ENCODE results near the gene HACD3. TPM values are rescaled to one million over a fixed set of nuclear protein-coding genes. Genes with fewer than 3 reads are reported as not detected.

The HACD3 gene
- total and polyA plus RNA-seq, 2 of the 13 experiments (the other 11 are each of a cell fraction or from before 2014, with no cell fraction given) = 73.6 to 161 TPM

DNA sequence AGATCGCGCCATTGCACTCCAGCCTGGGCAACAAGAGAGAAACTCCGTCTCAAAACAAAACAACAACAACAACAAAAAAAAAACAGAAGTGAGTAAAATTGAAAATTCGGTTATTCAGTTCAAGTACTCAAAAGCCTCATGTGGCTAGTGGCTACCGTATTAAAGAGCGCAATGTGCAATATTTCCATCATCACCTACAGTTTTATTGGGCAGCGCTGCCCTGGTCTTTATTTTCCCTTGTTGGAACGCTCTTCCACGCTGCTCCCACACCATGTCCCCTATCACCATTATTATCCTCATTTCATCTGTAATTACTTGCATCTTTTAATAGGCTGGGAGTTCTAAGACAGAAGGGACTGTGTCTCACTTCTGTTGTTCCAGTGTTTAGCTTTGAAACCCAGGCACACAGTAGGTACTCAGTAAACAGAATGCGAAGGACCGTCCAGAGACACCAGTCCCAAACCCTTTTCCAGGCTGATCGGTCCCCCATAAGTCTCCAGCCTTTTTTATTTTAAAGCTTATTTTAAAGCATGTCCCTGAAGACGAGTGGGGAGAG, 423 bp upstream of the HACD3 start:
- H3K4me2 ChIP-seq (ENCODE audit: low read depth, low read length) = peak overlapping the region; percentile 90
- intact Hi-C loops (cut with micrococcal nuclease; ENCODE audit: unreplicated experiment) (no loop called here), in situ Hi-C loops (cut with HindIII; ENCODE audit: extremely low pct_ligation_motif_present, low pct_unique_long_range_greater_than_20kb) (no loop called here)
- CTCF ChIA-PET (ENCODE audit: low intra/inter-chr PET ratio, low total read pairs) = no interaction called here
- POLR2A ChIA-PET = interaction anchor here (1.2 to 2.3 kb wide), 6 partner anchors 8 to 225 kb away, joined by 3 to 21 read pairs (median 6); partner anchors contain the start of genes DPP8, INTS14 and RNU5B-1
- 57% methylated on average over 13 of the region's 13 CpGs for WGBS (ENCODE audit: low lambda C conversion rate)
- TSS peak; percentile 66 for BruUV-seq (replicated peaks)
- H3K4me3 ChIP-seq (replicated peaks in 1 of 3; ENCODE audit: insufficient read depth in 1 of 3, low read depth in 2 of 3, low read length in 3 of 3) = peak overlapping the region; percentile 61 to 84 (median 84)
- peak overlapping the region; percentile 99 for H2AFZ ChIP-seq (ENCODE audit: low read length)
- TF ChIP-seq MTA1 (CRISPR knock-in tag; IDR thresholded peaks at IDR 0.05; ENCODE audit: borderline replicate concordance) (no peak), MAX (IDR thresholded peaks at IDR 0.05) (no peak), HES4 (CRISPR knock-in tag; IDR thresholded peaks at IDR 0.05; ENCODE audit: borderline replicate concordance) (no peak), ASH2L (IDR thresholded peaks at IDR 0.05; ENCODE audit: insufficient read length, low read depth, low read length) (no peak), NPAS2 (CRISPR knock-in tag; IDR thresholded peaks at IDR 0.05; ENCODE audit: borderline replicate concordance) (no peak), ZKSCAN1 (IDR thresholded peaks at IDR 0.05; ENCODE audit: low read length) (peak; percentile 95), GATAD2A (CRISPR knock-in tag; IDR thresholded peaks at IDR 0.05) (0 out of 2 replicates have a peak, but pooled peaks have one; percentile 16), FOXO4 (CRISPR knock-in tag; conservative IDR thresholded peaks at IDR 0.05) (no peak), ZFP36 (IDR thresholded peaks at IDR 0.05; ENCODE audit: borderline replicate concordance, low read depth, low read length, partially characterized antibody) (no peak), SIN3B (IDR thresholded peaks at IDR 0.05; ENCODE audit: low read length) (no peak), PCBP1 (IDR thresholded peaks at IDR 0.05; ENCODE audit: borderline replicate concordance, low read depth, low read length) (no peak), NFRKB (IDR thresholded peaks at IDR 0.05) (no peak), AHR (CRISPR knock-in tag; IDR thresholded peaks at IDR 0.05) (no peak), GFI1 (CRISPR knock-in tag; IDR thresholded peaks at IDR 0.05; ENCODE audit: borderline replicate concordance) (no peak), ZNF335 (CRISPR knock-in tag; IDR thresholded peaks at IDR 0.05) (0 out of 2 replicates have a peak, but pooled peaks have one; percentile 12), HHEX (CRISPR knock-in tag; IDR thresholded peaks at IDR 0.05) (no peak), RNF2 (conservative IDR thresholded peaks at IDR 0.05; ENCODE audit: low read depth) (no peak), KMT2B (CRISPR knock-in tag; IDR thresholded peaks at IDR 0.05) (peak; percentile 2; the same call in 1 of the 2 replicates), GTF2F1 (IDR thresholded peaks at IDR 0.05; ENCODE audit: low read length) (no peak)
- TF ChIP-seq, protein P1, sequence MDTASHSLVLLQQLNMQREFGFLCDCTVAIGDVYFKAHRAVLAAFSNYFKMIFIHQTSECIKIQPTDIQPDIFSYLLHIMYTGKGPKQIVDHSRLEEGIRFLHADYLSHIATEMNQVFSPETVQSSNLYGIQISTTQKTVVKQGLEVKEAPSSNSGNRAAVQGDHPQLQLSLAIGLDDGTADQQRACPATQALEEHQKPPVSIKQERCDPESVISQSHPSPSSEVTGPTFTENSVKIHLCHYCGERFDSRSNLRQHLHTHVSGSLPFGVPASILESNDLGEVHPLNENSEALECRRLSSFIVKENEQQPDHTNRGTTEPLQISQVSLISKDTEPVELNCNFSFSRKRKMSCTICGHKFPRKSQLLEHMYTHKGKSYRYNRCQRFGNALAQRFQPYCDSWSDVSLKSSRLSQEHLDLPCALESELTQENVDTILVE (CRISPR knock-in tag; IDR thresholded peaks at IDR 0.05) = 0 out of 2 replicates have a peak, but pooled peaks have one; percentile 11
- TF ChIP-seq, protein P2, sequence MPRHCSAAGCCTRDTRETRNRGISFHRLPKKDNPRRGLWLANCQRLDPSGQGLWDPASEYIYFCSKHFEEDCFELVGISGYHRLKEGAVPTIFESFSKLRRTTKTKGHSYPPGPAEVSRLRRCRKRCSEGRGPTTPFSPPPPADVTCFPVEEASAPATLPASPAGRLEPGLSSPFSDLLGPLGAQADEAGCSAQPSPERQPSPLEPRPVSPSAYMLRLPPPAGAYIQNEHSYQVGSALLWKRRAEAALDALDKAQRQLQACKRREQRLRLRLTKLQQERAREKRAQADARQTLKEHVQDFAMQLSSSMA (CRISPR knock-in tag; IDR thresholded peaks at IDR 0.05) = no peak
- TF ChIP-seq, protein P3, sequence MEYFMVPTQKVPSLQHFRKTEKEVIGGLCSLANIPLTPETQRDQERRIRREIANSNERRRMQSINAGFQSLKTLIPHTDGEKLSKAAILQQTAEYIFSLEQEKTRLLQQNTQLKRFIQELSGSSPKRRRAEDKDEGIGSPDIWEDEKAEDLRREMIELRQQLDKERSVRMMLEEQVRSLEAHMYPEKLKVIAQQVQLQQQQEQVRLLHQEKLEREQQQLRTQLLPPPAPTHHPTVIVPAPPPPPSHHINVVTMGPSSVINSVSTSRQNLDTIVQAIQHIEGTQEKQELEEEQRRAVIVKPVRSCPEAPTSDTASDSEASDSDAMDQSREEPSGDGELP (IDR thresholded peaks at IDR 0.05; ENCODE audit: borderline replicate concordance, low read depth) = no peak
- peaks cover 58% of the 10 kb centered on the region for H3K4me1 ChIP-seq (ENCODE audit: insufficient read depth, low read length)
- H3K27ac ChIP-seq (ENCODE audit: extremely low read length, insufficient read depth, low read length) = peak overlapping the region; percentile 90
- peak overlapping the region; percentile 68 for H3K9ac ChIP-seq (ENCODE audit: insufficient read depth, low read depth, low read length)
- ATAC-seq = no peak
- H3K27me3 ChIP-seq (ENCODE audit: control insufficient read depth in 1 of 2, insufficient read depth in 2 of 2, low read length in 2 of 2) = no peaks in the 10 kb centered on the region
- peaks cover 39% of the 10 kb centered on the region for H3K79me2 ChIP-seq (ENCODE audit: insufficient read depth, low read length)
- no peak for FAIRE-seq
- H4K20me1 ChIP-seq (ENCODE audit: insufficient read depth, low read length) = peaks cover 17% of the 10 kb centered on the region; the same call in 1 of the 2 replicates
- no peak for DNase-seq (ENCODE audit: low spot score)
- no peaks in the 10 kb centered on the region for H3K36me3 ChIP-seq (replicated peaks in 1 of 2; ENCODE audit: control insufficient read depth in 1 of 2, insufficient read depth in 2 of 2, low read length in 2 of 2)
- H3K9me3 ChIP-seq (ENCODE audit: low read length) = no peaks in the 10 kb centered on the region

All from HepG2 (cell line).